ENCODE measurements around the gene LRATD1.

Gene LRATD1, protein sequence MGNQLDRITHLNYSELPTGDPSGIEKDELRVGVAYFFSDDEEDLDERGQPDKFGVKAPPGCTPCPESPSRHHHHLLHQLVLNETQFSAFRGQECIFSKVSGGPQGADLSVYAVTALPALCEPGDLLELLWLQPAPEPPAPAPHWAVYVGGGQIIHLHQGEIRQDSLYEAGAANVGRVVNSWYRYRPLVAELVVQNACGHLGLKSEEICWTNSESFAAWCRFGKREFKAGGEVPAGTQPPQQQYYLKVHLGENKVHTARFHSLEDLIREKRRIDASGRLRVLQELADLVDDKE

DNA sequence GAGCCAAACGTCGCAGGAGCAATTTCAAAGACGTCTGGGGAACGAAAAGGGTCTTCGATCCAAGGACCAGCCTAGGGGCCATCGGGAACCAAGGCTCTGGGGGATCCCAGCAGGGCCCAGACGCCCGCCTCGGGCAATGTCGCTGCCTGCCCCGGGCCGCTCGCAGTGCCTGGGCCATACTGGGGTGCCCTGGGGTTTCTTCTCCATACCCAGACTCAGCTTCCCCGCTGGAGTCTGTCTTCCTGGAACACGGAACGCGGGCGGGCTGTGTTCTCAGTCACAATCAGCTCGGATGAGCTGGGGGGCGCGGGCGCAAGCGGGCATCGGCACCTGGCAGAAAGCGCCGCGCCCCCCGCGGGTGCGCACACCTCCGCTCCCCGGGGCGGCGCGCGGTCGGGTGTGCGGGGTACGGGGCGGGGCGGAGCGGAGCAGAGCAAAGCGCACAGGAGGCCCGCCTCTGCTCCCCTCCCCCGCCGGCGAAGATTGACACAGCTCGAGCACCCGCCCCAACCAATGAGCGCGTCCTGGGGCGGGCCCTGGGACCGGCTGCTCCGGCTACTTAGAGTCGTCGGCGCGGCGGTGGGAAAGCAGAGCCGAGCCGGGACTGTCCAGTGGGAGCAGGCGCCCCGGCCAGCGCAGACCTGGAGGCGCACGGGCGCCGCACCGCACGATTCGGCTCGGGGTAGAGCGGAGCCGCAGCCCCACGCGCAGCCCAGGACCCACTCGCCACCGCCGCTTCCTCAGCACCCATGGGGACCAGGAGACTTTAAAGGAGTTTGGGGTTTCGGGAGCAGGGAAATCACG, at the start of gene LRATD1:
Gene LRATD1 (plus strand): TSS at position 585 of the 804 bp plus-strand sequence. CDS start 1,263 bp downstream, outside the sequence.
- CTCF ChIA-PET, result no interaction called here
- TF ChIP-seq LEF1 (IDR thresholded peaks at IDR 0.05; ENCODE audit: borderline replicate concordance), result no peak
- no peak for TF ChIP-seq CTBP1 (IDR thresholded peaks at IDR 0.05; ENCODE audit: borderline replicate concordance)
- TF ChIP-seq, protein P1, sequence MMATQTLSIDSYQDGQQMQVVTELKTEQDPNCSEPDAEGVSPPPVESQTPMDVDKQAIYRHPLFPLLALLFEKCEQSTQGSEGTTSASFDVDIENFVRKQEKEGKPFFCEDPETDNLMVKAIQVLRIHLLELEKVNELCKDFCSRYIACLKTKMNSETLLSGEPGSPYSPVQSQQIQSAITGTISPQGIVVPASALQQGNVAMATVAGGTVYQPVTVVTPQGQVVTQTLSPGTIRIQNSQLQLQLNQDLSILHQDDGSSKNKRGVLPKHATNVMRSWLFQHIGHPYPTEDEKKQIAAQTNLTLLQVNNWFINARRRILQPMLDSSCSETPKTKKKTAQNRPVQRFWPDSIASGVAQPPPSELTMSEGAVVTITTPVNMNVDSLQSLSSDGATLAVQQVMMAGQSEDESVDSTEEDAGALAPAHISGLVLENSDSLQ (IDR thresholded peaks at IDR 0.05), result peak; percentile 94
- DNase-seq (ENCODE audit: extremely low spot score), result peak; percentile 71
- POLR2A ChIA-PET, result no interaction called here

DNA sequence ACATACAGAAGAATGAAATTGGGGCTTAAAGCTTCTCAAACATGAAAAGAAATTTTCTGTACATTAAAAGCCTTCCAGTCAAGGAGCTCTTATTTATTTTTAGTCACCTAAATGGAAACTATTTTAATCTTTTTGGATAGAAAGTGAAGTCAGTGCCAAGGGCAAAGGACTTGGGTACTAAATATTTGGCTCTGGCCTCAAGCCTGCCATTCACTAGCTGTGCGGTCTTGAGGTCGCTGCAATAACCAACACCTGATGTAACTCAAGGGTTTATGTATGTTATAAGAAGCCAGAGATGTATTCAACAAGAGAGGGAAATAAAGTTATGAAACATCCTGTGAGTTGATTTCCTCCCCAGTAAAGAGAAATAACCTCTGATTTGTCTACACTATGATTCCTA, 49.5 kb upstream of the LRATD1 start:
- TF ChIP-seq CTBP1 (IDR thresholded peaks at IDR 0.05; ENCODE audit: borderline replicate concordance) (no peak), SP1 (IDR thresholded peaks at IDR 0.05) (no peak), BHLHE40 (IDR thresholded peaks at IDR 0.05; ENCODE audit: borderline replicate concordance) (no peak), ZNF384 (IDR thresholded peaks at IDR 0.05) (no peak), ELF4 (IDR thresholded peaks at IDR 0.05) (no peak), FOXA1 (IDR thresholded peaks at IDR 0.05) (no peak), L3MBTL2 (conservative IDR thresholded peaks at IDR 0.05) (no peak), HDGF (IDR thresholded peaks at IDR 0.05; ENCODE audit: borderline replicate concordance) (no peak), ARNT (IDR thresholded peaks at IDR 0.05) (no peak)
- TF ChIP-seq, protein P1 (IDR thresholded peaks at IDR 0.05), result no peak
- DNase-seq (ENCODE audit: extremely low spot score), result no peak
- POLR2A ChIA-PET, result no interaction called here
- CTCF ChIA-PET, result no interaction called here

DNA sequence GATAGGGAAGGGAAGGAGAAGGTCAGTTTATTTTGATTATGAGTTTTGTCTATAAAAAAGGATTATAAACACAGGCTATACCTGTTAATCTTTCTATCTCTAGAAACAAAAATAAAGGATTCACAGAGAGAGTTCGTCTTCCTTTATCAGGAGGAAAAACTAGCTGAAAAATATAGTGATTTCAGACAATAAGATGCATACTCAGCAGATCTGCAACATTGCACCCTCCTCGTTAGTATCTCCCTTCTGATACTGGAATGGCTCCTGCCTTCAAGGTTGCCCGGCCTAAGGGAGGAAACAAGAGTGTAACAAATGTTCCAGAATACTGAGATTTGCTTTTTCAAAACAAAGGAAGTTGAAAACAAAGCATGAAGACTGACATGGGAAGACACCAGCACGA, 48.7 kb upstream of the LRATD1 start:
- no peak for DNase-seq (ENCODE audit: extremely low spot score)
- ChIA-PET CTCF (no interaction called here), POLR2A (no interaction called here)
- TF ChIP-seq NFRKB (IDR thresholded peaks at IDR 0.05), result no peak
- TF ChIP-seq, protein P1 (IDR thresholded peaks at IDR 0.05), result no peak
- TF ChIP-seq FOXA1 (IDR thresholded peaks at IDR 0.05), result no peak
- TF ChIP-seq CTBP1 (IDR thresholded peaks at IDR 0.05; ENCODE audit: borderline replicate concordance), result no peak
- TF ChIP-seq TARDBP (IDR thresholded peaks at IDR 0.05), result no peak
- no peak for TF ChIP-seq L3MBTL2 (conservative IDR thresholded peaks at IDR 0.05)
- TF ChIP-seq ZNF384 (IDR thresholded peaks at IDR 0.05), result no peak

DNA sequence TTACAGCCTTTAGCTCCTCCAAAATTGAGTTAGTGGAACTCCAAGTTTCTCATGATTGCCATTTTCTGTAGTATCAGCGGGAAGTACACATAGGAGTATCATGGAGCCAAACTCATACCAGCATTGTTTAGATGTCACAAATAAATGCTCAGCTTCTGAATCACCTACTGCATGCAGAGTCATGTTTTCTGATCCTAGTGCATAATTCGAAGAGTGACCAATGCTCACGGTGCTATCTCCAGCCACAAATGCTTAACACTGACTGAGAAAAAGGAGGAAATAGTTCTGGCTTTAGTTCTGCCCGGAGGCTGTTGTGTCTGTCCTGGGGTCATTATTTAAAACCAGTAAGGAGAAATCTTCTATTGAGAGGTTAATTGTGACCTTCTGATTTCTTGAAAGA, 45.4 kb upstream of the LRATD1 start:
- TF ChIP-seq FOXM1 (IDR thresholded peaks at IDR 0.05; ENCODE audit: borderline replicate concordance) (no peak), FOXA1 (IDR thresholded peaks at IDR 0.05) (no peak), SUZ12 (IDR thresholded peaks at IDR 0.05) (no peak), CTBP1 (IDR thresholded peaks at IDR 0.05; ENCODE audit: borderline replicate concordance) (no peak), FOXK2 (IDR thresholded peaks at IDR 0.05) (no peak), TARDBP (IDR thresholded peaks at IDR 0.05) (no peak)
- ChIA-PET POLR2A (no interaction called here), CTCF (no interaction called here)
- DNase-seq (ENCODE audit: extremely low spot score), result no peak

DNA sequence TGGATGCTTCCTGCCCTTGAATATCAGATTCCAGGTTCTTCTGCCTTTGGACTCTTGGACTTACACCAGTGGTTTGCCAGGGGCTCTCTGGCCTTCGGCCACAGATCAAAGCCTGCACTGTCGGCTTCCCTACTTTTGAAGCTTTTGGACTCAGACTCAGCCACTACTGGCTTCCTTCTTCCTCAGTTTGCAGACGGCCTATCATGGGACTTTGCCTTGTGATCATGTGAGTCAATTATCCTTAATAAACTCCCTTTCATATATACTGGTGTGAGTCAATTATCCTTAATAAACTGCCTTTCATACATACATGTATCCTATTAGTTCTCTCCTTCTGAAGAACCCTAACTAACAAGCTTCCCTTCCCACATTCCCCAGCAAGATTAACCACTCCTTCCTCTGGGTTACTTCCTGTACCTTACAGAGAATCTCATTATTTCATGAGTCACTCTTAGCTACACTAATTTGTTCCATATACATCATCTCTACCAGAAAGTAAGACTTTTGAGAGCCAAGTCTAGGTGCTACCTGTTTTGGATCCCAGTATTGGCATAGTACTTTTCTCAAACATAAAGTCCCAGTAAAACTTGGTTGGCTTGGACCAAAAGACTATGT, 31.3 kb upstream of the LRATD1 start:
- ChIA-PET CTCF (no interaction called here), POLR2A (no interaction called here)
- DNase-seq (ENCODE audit: extremely low spot score), result no peak
- TF ChIP-seq, protein P1 (IDR thresholded peaks at IDR 0.05), result no peak
- no peak for TF ChIP-seq SUZ12 (IDR thresholded peaks at IDR 0.05)
- TF ChIP-seq FOXK2 (IDR thresholded peaks at IDR 0.05), result no peak
- no peak for TF ChIP-seq HDGF (IDR thresholded peaks at IDR 0.05; ENCODE audit: borderline replicate concordance)
- TF ChIP-seq ELF4 (IDR thresholded peaks at IDR 0.05), result no peak
- TF ChIP-seq TARDBP (IDR thresholded peaks at IDR 0.05), result no peak
- no peak for TF ChIP-seq ARNT (IDR thresholded peaks at IDR 0.05)
- no peak for TF ChIP-seq FOXM1 (IDR thresholded peaks at IDR 0.05; ENCODE audit: borderline replicate concordance)
- no peak for TF ChIP-seq LEF1 (IDR thresholded peaks at IDR 0.05; ENCODE audit: borderline replicate concordance)
- TF ChIP-seq CTBP1 (IDR thresholded peaks at IDR 0.05; ENCODE audit: borderline replicate concordance), result no peak
- TF ChIP-seq ZNF384 (IDR thresholded peaks at IDR 0.05), result no peak
- TF ChIP-seq L3MBTL2 (conservative IDR thresholded peaks at IDR 0.05), result no peak
- no peak for TF ChIP-seq FOXA1 (IDR thresholded peaks at IDR 0.05)

DNA sequence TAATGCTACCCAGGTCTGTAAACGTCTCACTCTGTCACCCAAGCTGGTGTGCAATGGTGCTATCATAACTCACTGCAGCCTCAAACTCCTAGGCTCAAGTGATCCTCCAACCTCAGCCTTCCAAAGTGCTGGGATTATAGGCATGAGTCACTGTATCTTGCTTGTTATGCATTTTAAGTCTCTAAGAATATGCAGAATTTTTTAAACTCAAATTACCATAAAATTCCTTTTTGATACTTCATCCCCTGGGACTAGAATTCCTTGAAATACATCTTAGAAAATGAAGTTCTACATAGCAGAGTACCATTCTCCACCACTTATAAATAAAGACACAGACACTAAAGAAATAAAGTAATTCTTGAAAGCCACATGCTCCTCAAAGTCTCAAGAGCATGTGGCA, 30.2 kb upstream of the LRATD1 start:
- POLR2A ChIA-PET, result no interaction called here
- no peak for DNase-seq (ENCODE audit: extremely low spot score)
- CTCF ChIA-PET, result no interaction called here

More for the DNA sequence above, 30.2 kb upstream of the LRATD1 start:
- no peak for TF ChIP-seq ELF4 (IDR thresholded peaks at IDR 0.05)
- no peak for TF ChIP-seq SUZ12 (IDR thresholded peaks at IDR 0.05)
- TF ChIP-seq FOXK2 (IDR thresholded peaks at IDR 0.05), result no peak
- TF ChIP-seq CTBP1 (IDR thresholded peaks at IDR 0.05; ENCODE audit: borderline replicate concordance), result no peak
- TF ChIP-seq FOXA1 (IDR thresholded peaks at IDR 0.05), result no peak
- no peak for TF ChIP-seq NFRKB (IDR thresholded peaks at IDR 0.05)
- TF ChIP-seq LEF1 (IDR thresholded peaks at IDR 0.05; ENCODE audit: borderline replicate concordance), result no peak
- no peak for TF ChIP-seq ARNT (IDR thresholded peaks at IDR 0.05)
- TF ChIP-seq ZNF384 (IDR thresholded peaks at IDR 0.05), result no peak
